Neural cell (in vitro differentiated cells): ENCODE results near the gene INSIG1. TPM values are rescaled to one million over a fixed set of nuclear protein-coding genes. Genes with fewer than 3 reads are reported as not detected.

ENCODE experiments used
- H2AFZ ChIP-seq: fragments of 200-600, 300-800 bp; sonication (generic), shearing (Covaris generic); 2 replicates; pipeline ENCODE4 v1.6.0; 2014; ENCODE audit warnings: low read depth, mild to moderate bottlenecking, antibody characterized with exemption, low read length, moderate library complexity
- H3F3A ChIP-seq: fragments of 200-600 bp; shearing (Covaris generic); 2 replicates; pipeline ENCODE4 v1.6.1; 2016; ENCODE audit warnings: mild to moderate bottlenecking, moderate library complexity, mixed read lengths, antibody characterized with exemption, low read length; ENCODE audit not compliant: insufficient read depth, poor library complexity, severe bottlenecking
- H3K27ac ChIP-seq: fragments of 200-600, 300-800 bp; sonication (generic), shearing (Covaris generic); 2 replicates; pipeline ENCODE4 v1.5.1; 2014; ENCODE audit warnings: mild to moderate bottlenecking, low read length, moderate library complexity
- H3K27me3 ChIP-seq: fragments of 300-800, 200-600 bp; sonication (generic), shearing (Covaris generic); 2 replicates; pipeline ENCODE4 v1.6.0; 2014; ENCODE audit warnings: mild to moderate bottlenecking, low read depth, low read length, moderate library complexity; ENCODE audit not compliant: insufficient read depth
- H3K36me3 ChIP-seq: fragments of 300-800, 200-600 bp; sonication (generic), shearing (Covaris generic); 2 replicates; pipeline ENCODE4 v1.5.1; 2014; ENCODE audit warnings: mild to moderate bottlenecking, antibody characterized with exemption, low read length, moderate library complexity; ENCODE audit not compliant: insufficient read depth
- H3K4me2 ChIP-seq: fragments of 300-800, 200-600 bp; sonication (generic), shearing (Covaris generic); 2 replicates; pipeline ENCODE4 v1.6.0; 2014; ENCODE audit warnings: mild to moderate bottlenecking, low read length
- H3K4me3 ChIP-seq: fragments of 300-800, 200-600 bp; sonication (generic), shearing (Covaris generic); 2 replicates; pipeline ENCODE4 v1.5.1; 2014; ENCODE audit warnings: mild to moderate bottlenecking, low read length, moderate library complexity
- H3K79me2 ChIP-seq: fragments of 200-600 bp; shearing (Covaris generic); replicated peaks from 2 replicates; pipeline ENCODE4 v1.6.0; 2014; ENCODE audit warnings: mild to moderate bottlenecking, low read length, moderate library complexity; ENCODE audit not compliant: insufficient read depth
- H3K9ac ChIP-seq: fragments of 300-800, 200-600 bp; sonication (generic), shearing (Covaris generic); 2 replicates; pipeline ENCODE4 v1.6.1; 2016; ENCODE audit warnings: mild to moderate bottlenecking, low read length, mixed read lengths
- H3K9me2 ChIP-seq: fragments of 200-600 bp; shearing (Covaris generic); 2 replicates; pipeline ENCODE4 v1.6.1; 2016; ENCODE audit warnings: mild to moderate bottlenecking, low read length, mixed read lengths; ENCODE audit not compliant: insufficient read depth
- H3K9me3 ChIP-seq: fragments of 200-600, 300-800 bp; sonication (generic), shearing (Covaris generic); 2 replicates; pipeline ENCODE4 v1.6.1; 2016; ENCODE audit warnings: mild to moderate bottlenecking, mixed run types, low read length, moderate library complexity, mixed read lengths
- H4K20me1 ChIP-seq: fragments of 200-600 bp; shearing (Covaris generic); 2 replicates; pipeline ENCODE4 v1.6.1; 2016; ENCODE audit warnings: mild to moderate bottlenecking, mixed run types; ENCODE audit not compliant: insufficient read depth
- CTCF ChIP-seq: fragments of 450-650 bp; IDR thresholded peaks from 2 replicates; pipeline ENCODE4 v1.5.1; 2014; ENCODE audit warnings: antibody characterized with exemption, mild to moderate bottlenecking, moderate library complexity; ENCODE audit not compliant: poor library complexity, severe bottlenecking
- EP300 ChIP-seq: fragments of 450-650 bp; conservative IDR thresholded peaks from 2 replicates; pipeline ENCODE4 v1.6.1; 2014; ENCODE audit warnings: antibody characterized with exemption, mild to moderate bottlenecking, moderate library complexity; ENCODE audit not compliant: poor library complexity, severe bottlenecking
- EZH2 ChIP-seq: fragments of 200-600, 300-800 bp; shearing (Covaris generic), sonication (generic); IDR thresholded peaks from 2 replicates; pipeline ENCODE4 v1.6.1; 2014; ENCODE audit warnings: antibody characterized with exemption, low read length, borderline replicate concordance, mild to moderate bottlenecking; ENCODE audit not compliant: insufficient read depth, poor library complexity, severe bottlenecking
- MXI1 ChIP-seq: fragments of 450-650 bp; conservative IDR thresholded peaks from 2 replicates; pipeline ENCODE4 v1.6.1; 2014; ENCODE audit warnings: antibody characterized with exemption, mild to moderate bottlenecking; ENCODE audit not compliant: poor library complexity, severe bottlenecking
- POLR2AphosphoS5 ChIP-seq: IDR thresholded peaks from 2 replicates; pipeline ENCODE4 v1.6.1; 2012
- RAD21 ChIP-seq: fragments of 450-650 bp; conservative IDR thresholded peaks from 2 replicates; pipeline ENCODE4 v1.6.1; 2014; ENCODE audit warnings: antibody characterized with exemption, mild to moderate bottlenecking, moderate library complexity
- SMC3 ChIP-seq: fragments of 450-650 bp; conservative IDR thresholded peaks from 2 replicates; pipeline ENCODE4 v1.6.1; 2014; ENCODE audit warnings: antibody characterized with exemption, mild to moderate bottlenecking, moderate library complexity; ENCODE audit not compliant: poor library complexity
- TAF1 ChIP-seq: IDR thresholded peaks from 2 replicates; pipeline ENCODE4 v1.6.1; 2012; ENCODE audit warnings: low read depth
- polyA plus RNA-seq: library from polyadenylated mRNA; depleted of rRNA; stranded (reverse); fragments of >200 nt; gene quantifications from 2 replicates; pipeline ENCODE4 v1.2.3, GENCODE V29; 2014
- TF ChIP-seq, protein P1 (sequence below): IDR thresholded peaks from 2 replicates; pipeline ENCODE4 v1.6.1; 2012; ENCODE audit warnings: borderline replicate concordance

The INSIG1 gene
- polyA plus RNA-seq, 1 donor from 2014 or later = 71.0 TPM

GRCh38 chr7:155353256-155353897 is 55.7 kb downstream of the INSIG1 start:
- Histone ChIP-seq H4K20me1 (no peaks in the 10 kb centered on the region), H3K79me2 (no peaks in the 10 kb centered on the region), H3K36me3 (no peaks in the 10 kb centered on the region), H3K27ac (no peak overlapping the region), H3K9ac (no peak overlapping the region), H3K9me3 (no peaks in the 10 kb centered on the region), H3K9me2 (no peaks in the 10 kb centered on the region), H2AFZ (no peak overlapping the region), H3K4me3 (no peak overlapping the region), H3F3A (no peaks in the 10 kb centered on the region), H3K27me3 (no peaks in the 10 kb centered on the region), H3K4me2 (no peak overlapping the region)
- TF ChIP-seq EP300 (no peak), RAD21 (no peak), POLR2AphosphoS5 (no peak), EZH2 (no peak), SMC3 (no peak), CTCF (no peak), MXI1 (no peak), TAF1 (no peak)
- TF ChIP-seq, protein P1, sequence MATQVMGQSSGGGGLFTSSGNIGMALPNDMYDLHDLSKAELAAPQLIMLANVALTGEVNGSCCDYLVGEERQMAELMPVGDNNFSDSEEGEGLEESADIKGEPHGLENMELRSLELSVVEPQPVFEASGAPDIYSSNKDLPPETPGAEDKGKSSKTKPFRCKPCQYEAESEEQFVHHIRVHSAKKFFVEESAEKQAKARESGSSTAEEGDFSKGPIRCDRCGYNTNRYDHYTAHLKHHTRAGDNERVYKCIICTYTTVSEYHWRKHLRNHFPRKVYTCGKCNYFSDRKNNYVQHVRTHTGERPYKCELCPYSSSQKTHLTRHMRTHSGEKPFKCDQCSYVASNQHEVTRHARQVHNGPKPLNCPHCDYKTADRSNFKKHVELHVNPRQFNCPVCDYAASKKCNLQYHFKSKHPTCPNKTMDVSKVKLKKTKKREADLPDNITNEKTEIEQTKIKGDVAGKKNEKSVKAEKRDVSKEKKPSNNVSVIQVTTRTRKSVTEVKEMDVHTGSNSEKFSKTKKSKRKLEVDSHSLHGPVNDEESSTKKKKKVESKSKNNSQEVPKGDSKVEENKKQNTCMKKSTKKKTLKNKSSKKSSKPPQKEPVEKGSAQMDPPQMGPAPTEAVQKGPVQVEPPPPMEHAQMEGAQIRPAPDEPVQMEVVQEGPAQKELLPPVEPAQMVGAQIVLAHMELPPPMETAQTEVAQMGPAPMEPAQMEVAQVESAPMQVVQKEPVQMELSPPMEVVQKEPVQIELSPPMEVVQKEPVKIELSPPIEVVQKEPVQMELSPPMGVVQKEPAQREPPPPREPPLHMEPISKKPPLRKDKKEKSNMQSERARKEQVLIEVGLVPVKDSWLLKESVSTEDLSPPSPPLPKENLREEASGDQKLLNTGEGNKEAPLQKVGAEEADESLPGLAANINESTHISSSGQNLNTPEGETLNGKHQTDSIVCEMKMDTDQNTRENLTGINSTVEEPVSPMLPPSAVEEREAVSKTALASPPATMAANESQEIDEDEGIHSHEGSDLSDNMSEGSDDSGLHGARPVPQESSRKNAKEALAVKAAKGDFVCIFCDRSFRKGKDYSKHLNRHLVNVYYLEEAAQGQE = no peak

GRCh38 chr7:155354371-155355048 is 56.8 kb downstream of the INSIG1 start:
- H3K36me3 ChIP-seq = no peaks in the 10 kb centered on the region
- no peak for TF ChIP-seq MXI1
- TF ChIP-seq POLR2AphosphoS5 = no peak
- TF ChIP-seq RAD21 = no peak
- TF ChIP-seq, protein P1 = no peak
- no peaks in the 10 kb centered on the region for H3K9me2 ChIP-seq
- no peak overlapping the region for H3K9ac ChIP-seq
- no peak overlapping the region for H3K4me2 ChIP-seq
- H3K79me2 ChIP-seq = no peaks in the 10 kb centered on the region
- no peak overlapping the region for H3K27ac ChIP-seq
- no peaks in the 10 kb centered on the region for H3K9me3 ChIP-seq
- H3F3A ChIP-seq = no peaks in the 10 kb centered on the region
- H2AFZ ChIP-seq = no peak overlapping the region
- H3K4me3 ChIP-seq = no peak overlapping the region
- no peaks in the 10 kb centered on the region for H4K20me1 ChIP-seq
- H3K27me3 ChIP-seq = no peaks in the 10 kb centered on the region
